Subcutaneous abdominal adipose tissue (tissue), 5 donors: ENCODE measurements around the gene NF2.

Source experiments
- H3K27ac ChIP-seq: one replicate; pipeline ENCODE4 v1.7.0; 2013; ENCODE audit warnings: low read depth, mild to moderate bottlenecking, inconsistent platforms, low read length, moderate library complexity
- H3K27me3 ChIP-seq, 5 donors: one replicate each; pipeline ENCODE4 v1.7.0; 2013; ENCODE audit warnings: low read length in 5 of 5, inconsistent platforms in 1 of 5; ENCODE audit not compliant: control insufficient read depth in 5 of 5, insufficient read depth in 4 of 5
- H3K36me3 ChIP-seq, 5 donors: one replicate each; pipeline ENCODE4 v1.7.0; 2013; ENCODE audit warnings: low read length in 5 of 5; ENCODE audit not compliant: control insufficient read depth in 5 of 5, insufficient read depth in 5 of 5
- H3K4me1 ChIP-seq, 5 donors: one replicate each; pipeline ENCODE4 v1.7.0; 2013; ENCODE audit warnings: low read length in 5 of 5, mild to moderate bottlenecking in 3 of 5, moderate library complexity in 1 of 5; ENCODE audit not compliant: control insufficient read depth in 5 of 5, insufficient read depth in 5 of 5
- H3K4me3 ChIP-seq, 5 donors: one replicate each; pipeline ENCODE4 v1.7.0; 2013; ENCODE audit warnings: low read length in 5 of 5, low read depth in 1 of 5
- H3K9ac ChIP-seq, 5 donors: one replicate each; pipeline ENCODE4 v1.7.0; 2013; ENCODE audit warnings: low read length in 5 of 5, mild to moderate bottlenecking in 4 of 5, moderate library complexity in 3 of 5
- H3K9me3 ChIP-seq, 5 donors: one replicate each; pipeline ENCODE4 v1.7.0; 2013; ENCODE audit warnings: low read length in 5 of 5; ENCODE audit not compliant: control insufficient read depth in 5 of 5
- donor health status: healthy.
- donor health status: healthy.
- donor health status: healthy.
- donor health status: healthy.
- donor health status: healthy.

The NF2 gene

DNA sequence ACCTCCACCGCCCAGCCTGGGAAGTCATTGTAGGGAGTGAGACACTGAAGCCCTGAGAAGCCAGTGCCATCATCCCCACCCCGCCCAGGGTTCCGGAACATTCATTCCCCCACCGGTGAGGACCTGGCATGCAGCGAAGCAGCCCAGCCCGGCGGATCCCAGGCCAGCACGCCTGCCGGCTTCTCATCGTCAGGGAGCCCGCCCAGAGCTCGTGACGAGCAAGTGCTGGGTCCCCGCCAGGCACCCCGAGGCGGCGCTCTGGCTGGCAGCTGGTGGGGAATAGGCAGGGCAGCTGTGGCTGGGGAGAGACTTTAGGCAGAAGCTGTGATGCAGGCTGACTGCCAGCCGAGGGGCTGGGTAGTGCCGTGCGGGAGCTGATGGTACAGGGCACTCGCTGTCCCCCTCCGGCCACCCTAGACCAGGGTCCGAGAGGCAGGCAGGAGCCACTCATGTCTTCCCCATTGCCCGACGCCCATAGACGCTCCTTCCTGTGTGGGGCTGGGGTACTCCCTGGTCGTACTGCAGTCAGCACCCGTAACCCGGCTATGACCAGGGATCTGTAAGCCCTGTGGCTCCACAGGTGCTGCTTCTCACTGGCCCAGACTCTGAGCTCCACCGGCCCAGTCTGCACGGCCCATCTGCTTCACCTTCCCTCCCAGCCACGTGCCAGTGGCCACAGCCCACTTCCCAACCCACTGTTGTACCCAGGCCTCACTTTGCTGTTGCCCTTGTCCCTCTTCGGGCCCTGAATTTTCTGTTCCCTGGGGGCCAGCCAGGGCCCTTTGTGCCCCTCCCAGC, 91.9 kb downstream of the NF2 start:
- H3K9ac ChIP-seq, result no peak overlapping the region

DNA sequence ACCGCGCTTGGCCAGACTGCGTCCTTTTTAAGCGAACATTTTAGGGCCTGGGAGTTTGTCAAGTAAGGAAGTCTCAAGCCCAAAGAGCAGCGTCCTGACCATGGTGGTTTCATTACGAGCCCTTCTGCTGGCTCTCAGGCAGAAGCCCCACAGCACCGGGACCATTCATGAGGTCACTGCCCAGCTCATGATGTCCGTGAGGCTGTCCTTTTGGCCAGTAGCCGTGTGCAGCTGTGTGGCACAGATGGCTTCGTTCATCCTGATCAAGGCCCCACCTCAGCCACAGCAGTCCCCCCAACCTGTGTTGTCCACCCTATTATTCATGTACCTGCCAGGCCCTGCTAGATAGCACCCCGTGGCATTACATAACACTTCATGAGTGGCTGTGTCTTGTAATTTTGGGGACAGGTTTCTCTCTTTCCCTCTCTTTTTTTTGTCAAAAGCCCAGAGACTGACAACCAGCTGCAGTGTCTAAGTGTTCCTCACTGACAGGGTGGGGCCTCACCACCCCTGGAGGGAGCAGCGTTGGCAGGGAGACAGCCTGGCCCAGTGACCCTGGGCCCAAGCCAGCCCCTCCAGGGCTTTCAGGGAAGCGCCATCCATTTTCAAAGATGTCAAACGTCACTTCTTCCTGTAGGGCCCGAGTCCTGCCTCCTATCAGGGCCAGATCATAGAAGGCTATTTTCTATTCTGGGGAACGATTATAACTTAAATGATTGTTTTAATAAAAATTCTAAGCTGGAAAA, 94.6 kb downstream of the NF2 start:
- Histone ChIP-seq H3K9ac (peak overlapping the region in 1 of 5 donors; percentile 35), H3K36me3 (peaks cover 0 to 45% (median 23%) of the 10 kb centered on the region in 5 donors), H3K27ac (no peak overlapping the region), H3K4me1 (peaks cover 0 to 38% (median 30%) of the 10 kb centered on the region in 5 donors), H3K27me3 (peaks cover 1 to 24% (median 14%) of the 10 kb centered on the region in 5 donors), H3K4me3 (no peak overlapping the region), H3K9me3 (no peaks in the 10 kb centered on the region)

More for the DNA sequence above, 91.9 kb downstream of the NF2 start:
- Histone ChIP-seq H3K27me3 (peaks cover 0 to 2% (median under 1%) of the 10 kb centered on the region in 5 donors), H3K36me3 (peaks cover 0 to 56% (median 33%) of the 10 kb centered on the region in 5 donors), H3K4me3 (no peak overlapping the region), H3K9me3 (no peaks in the 10 kb centered on the region), H3K27ac (no peak overlapping the region), H3K4me1 (peaks cover 2 to 36% (median 27%) of the 10 kb centered on the region in 5 donors)

DNA sequence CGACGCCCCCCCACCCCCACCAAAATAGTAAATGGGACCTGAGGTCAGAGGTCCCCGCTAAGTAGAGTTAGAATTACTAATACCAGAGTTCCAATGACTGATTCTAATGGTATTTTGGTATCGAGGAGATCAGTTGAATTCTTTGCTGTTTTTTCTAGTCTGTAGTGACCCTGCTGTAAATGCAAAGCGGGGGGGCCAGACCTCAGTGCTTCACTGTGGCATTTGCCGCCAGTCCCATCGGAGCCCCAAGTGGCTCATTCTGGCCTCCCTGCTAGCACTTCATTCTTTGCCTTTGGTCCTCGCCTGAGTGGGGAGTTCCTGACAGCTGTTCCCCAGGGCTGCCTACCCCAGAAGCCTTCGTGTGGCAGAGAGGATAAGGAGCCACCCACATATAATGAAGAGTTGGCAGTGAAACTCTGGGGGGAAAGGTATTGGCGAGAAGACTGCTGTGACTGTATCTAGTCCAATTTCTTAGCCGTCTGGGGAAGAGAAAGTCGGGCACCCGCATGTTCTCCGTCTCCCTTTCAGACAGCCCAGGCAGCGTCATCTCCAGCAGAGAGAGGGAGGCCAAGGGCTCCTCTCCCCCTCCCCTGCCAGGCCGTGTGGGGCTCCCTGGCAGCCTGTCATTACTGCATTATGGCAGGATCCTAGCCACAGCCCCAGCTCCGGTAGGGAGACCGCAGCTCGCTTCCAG, 96.9 kb downstream of the NF2 start:
- Histone ChIP-seq H3K27me3 (peaks cover 10 to 41% (median 22%) of the 10 kb centered on the region in 5 donors), H3K9ac (no peak overlapping the region), H3K27ac (no peak overlapping the region), H3K9me3 (no peaks in the 10 kb centered on the region), H3K4me3 (no peak overlapping the region), H3K36me3 (peaks cover 0 to 22% (median 10%) of the 10 kb centered on the region in 5 donors), H3K4me1 (peaks cover 0 to 38% (median 24%) of the 10 kb centered on the region in 5 donors)

DNA sequence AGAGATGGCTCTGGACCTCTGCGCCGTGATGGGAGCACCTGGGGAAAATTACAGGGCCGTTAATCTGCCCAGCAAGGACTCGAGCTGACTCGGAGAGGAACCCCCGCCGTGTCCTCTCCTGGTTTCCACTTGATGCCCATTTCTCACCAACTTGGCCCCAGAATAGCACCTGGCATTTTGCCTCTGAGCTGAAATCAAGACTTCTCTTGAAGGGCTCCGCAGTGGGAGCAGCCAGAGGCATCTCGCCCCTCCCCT, 97.4 kb downstream of the NF2 start:
- H3K4me3 ChIP-seq, result no peak overlapping the region
- peaks cover 0 to 17% (median 5%) of the 10 kb centered on the region in 5 donors for H3K36me3 ChIP-seq
- peaks cover 10 to 45% (median 22%) of the 10 kb centered on the region in 5 donors for H3K27me3 ChIP-seq
- H3K4me1 ChIP-seq, result peaks cover 0 to 38% (median 24%) of the 10 kb centered on the region in 5 donors
- H3K9ac ChIP-seq, result no peak overlapping the region
- H3K27ac ChIP-seq, result no peak overlapping the region
- H3K9me3 ChIP-seq, result no peaks in the 10 kb centered on the region

DNA sequence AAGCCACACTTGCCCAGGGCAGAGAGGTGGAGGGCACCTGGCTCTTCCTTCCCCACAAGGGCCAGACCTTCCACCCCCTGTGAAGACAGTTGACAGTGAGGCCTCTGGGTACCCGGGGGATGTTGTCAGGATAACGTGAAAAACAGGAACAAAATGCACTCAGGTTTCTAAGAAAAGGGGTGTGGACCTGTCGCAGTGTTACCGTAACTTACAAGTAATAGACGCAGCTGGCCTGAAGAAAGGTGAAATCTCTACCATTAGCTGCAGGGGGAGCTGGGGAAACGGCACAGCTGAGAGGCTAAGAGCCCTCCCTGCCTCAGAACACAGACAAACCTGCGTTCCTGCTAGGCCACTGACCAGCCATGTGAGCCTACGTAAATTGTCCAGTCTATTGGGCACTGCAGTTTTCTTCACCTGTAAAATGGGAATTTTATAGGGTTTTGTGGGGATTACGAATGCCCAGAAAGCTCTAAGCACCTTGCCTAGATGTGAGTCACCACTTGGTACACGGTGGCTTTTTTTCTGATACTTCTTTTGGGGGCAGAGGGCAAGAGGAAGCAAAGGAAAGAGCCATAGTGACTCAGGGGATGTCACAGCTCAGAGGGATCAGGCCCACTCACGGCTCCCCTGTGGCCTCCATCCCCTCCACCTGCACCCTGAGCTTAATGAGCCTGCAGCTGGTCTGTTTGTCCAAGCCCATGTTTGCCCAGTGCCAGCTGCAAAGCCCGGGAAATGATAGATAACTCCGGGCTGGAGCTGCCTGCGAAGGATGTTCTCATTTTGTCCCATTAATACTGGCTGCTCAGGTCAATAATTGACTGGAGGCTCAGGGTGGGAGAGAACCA, 97.9 kb downstream of the NF2 start:
- Histone ChIP-seq H3K27ac (no peak overlapping the region), H3K9ac (peak overlapping the region in 1 of 5 donors; percentile 3), H3K9me3 (no peaks in the 10 kb centered on the region), H3K4me3 (no peak overlapping the region), H3K36me3 (peaks cover 0 to 12% (median 2%) of the 10 kb centered on the region in 5 donors), H3K27me3 (peaks cover 10 to 49% (median 23%) of the 10 kb centered on the region in 5 donors), H3K4me1 (peaks cover 0 to 38% (median 24%) of the 10 kb centered on the region in 5 donors)

DNA sequence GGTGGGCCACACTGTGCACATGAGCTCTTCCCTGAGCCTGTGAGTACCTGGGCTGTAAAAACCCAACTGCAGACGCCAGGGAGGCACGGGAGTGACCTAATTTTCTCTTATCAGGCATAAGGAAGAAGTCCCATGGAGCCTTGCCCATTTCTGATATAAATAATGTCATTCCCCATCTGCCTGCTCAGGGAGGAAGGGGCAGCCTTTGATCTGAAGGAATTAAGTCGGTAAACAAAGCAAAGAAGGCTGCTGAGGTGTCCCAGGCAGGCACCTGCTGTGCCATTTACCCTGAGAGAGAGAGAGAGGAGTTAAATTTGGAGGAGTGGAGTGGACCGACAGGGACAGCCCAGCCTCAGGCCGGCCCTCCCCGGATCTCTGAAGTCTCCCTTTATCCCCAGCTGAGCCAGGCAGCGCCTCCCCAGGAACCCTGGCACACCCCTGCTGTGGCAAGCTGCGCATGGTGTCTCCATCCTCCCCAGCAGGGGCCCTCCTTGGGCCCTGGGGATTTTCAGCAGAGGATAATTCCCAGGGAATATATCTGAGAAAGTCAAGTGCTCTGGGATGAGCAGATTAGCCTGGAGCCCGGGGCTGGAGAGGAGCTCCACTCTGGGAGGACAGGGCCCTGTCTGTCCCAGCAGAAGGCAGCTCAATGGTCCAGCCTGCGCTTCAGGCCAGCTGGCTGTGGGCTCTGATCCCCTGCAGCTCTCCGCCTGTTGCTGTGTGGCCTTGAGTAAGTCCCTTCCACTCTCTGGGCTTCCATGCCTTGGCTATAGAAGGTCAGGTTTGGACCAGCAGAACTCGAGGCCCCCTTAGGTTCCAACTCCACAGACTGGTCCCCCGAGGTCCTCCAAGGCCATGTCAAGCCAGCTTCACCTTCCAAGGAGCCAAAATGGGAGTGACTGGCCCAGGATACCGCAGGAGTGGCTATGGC, 98.8 kb downstream of the NF2 start:
- Histone ChIP-seq H3K4me3 (no peak overlapping the region), H3K9ac (no peak overlapping the region), H3K36me3 (peaks cover 0 to 6% (median 0%) of the 10 kb centered on the region in 5 donors), H3K4me1 (peaks cover 0 to 38% (median 24%) of the 10 kb centered on the region in 5 donors), H3K27me3 (peaks cover 16 to 56% (median 31%) of the 10 kb centered on the region in 5 donors), H3K9me3 (no peaks in the 10 kb centered on the region), H3K27ac (no peak overlapping the region)

DNA sequence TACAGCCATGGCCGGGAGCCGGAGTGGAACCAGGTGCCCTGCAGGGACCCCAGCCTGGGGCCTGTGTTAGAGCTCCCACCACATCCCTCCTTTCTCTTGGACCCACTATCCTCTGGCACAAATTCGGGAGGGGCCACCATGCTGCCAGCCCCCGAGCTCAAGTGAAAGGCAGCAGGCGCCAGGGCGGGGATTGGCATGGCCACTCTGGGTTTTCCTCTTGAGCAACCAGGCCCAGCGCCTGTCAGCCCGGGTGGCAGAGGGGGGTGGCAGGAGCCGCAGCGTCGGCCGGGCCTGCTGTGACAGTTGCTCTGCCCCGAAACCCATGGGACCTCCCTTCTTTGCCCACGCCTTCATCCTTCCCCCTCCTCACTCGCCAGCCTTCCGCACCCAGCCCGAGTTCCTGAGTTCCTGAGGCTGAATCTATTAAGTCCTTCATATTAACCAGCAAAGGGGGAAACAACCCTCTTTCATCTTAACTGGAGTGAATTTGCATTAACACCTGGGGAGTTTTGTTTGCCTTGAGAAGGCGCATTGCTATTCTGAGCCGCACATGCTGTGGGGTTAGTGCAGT, 99.6 kb downstream of the NF2 start:
- no peaks in the 10 kb centered on the region for H3K9me3 ChIP-seq
- peaks cover 0 to 1% (median 0%) of the 10 kb centered on the region in 5 donors for H3K36me3 ChIP-seq
- H3K4me1 ChIP-seq, result peaks cover 0 to 38% (median 24%) of the 10 kb centered on the region in 5 donors
- no peak overlapping the region for H3K27ac ChIP-seq
- H3K9ac ChIP-seq, result no peak overlapping the region
- H3K4me3 ChIP-seq, result no peak overlapping the region
- H3K27me3 ChIP-seq, result peaks cover 16 to 61% (median 32%) of the 10 kb centered on the region in 5 donors

DNA sequence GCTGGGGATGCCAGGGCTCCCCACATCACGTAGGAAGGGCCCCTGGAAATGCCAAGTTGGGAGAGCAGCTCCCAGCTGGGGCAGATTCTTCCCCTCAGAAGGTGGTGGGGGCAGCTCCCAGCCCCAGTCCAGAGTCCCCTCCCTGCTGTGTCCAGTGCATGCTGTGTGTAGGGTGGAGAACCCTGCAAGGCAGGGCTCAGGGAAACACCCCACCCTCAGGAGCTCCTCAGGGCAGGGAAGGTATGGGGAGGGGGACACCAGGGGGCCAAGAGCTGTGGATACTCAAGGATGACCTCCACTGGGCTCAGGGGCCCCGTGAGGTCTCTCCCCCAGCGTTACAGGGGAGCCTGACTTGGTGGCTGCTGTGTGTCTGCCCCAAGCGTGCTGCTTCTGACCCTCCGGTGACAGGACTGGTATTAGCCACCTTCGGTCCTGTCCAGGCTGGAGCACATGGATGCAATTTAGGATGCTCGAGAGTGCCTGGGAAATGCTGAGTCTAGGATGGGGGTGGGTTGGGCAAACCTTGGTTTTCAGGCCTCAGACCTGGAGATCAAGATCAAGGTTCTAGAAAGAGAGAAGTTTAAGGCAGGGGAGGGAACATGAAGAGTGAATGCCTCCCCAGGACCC, 100.2 kb downstream of the NF2 start:
- peaks cover 0 to 35% (median 24%) of the 10 kb centered on the region in 5 donors for H3K4me1 ChIP-seq
- H3K27me3 ChIP-seq, result peaks cover 16 to 61% (median 32%) of the 10 kb centered on the region in 5 donors
- H3K27ac ChIP-seq, result no peak overlapping the region

More for the DNA sequence above, 100.2 kb downstream of the NF2 start:
- Histone ChIP-seq H3K9me3 (no peaks in the 10 kb centered on the region), H3K4me3 (no peak overlapping the region), H3K36me3 (no peaks in the 10 kb centered on the region), H3K9ac (no peak overlapping the region)
